Gastrocnemius medialis (tissue), 4 donors: Measurements from ENCODE around the gene TBX20. TPM values are rescaled to one million over a fixed set of nuclear protein-coding genes. Genes with fewer than 3 reads are reported as not detected.
"Not testable (repeated sequence)": the region's sequence is repeated elsewhere in the genome, so short reads cannot be mapped to it uniquely, and the experiment has no call there.

Experiments used
- ATAC-seq, 2 donors: fragments of 150-250 bp; one replicate each; pipeline ENCODE4 v1.9.1; 2016
- DNase-seq, 2 donors: peaks; one replicate each; pipeline ENCODE4 v3.0.0-alpha.2; 2019
- H3K27ac ChIP-seq, 4 donors: fragments of 200-600 bp; sonication (generic); 1 replicate in 1 of 4; 2 replicates in 3 of 4; pipeline ENCODE4 v1.5.1; 2016 to 2018; ENCODE audit warnings: mild to moderate bottlenecking in 2 of 4, moderate library complexity in 1 of 4
- H3K27me3 ChIP-seq, 3 donors: fragments of 200-600 bp; sonication (generic) in 2 of 3; 1 replicate in 1 of 3; 2 replicates in 2 of 3; pipeline versions ENCODE4 v1.5.1 to v1.6.0; 2016 to 2019; ENCODE audit warnings: mild to moderate bottlenecking in 1 of 3, moderate library complexity in 1 of 3
- H3K36me3 ChIP-seq, 2 donors: fragments of 200-600 bp; sonication (generic) in 1 of 2; one replicate each; pipeline ENCODE4 v1.5.1; 2017 to 2018
- H3K4me1 ChIP-seq, 2 donors: fragments of 200-600 bp; sonication (generic) in 1 of 2; one replicate each; pipeline ENCODE4 v1.5.1; 2016 to 2017; ENCODE audit warnings: mild to moderate bottlenecking in 2 of 2
- H3K4me3 ChIP-seq, 4 donors: fragments of 200-600 bp; sonication (generic) in 3 of 4; 1 replicate in 1 of 4; 2 replicates in 3 of 4; pipeline ENCODE4 v1.5.1; 2016 to 2019; ENCODE audit warnings: mild to moderate bottlenecking in 2 of 4
- H3K9me3 ChIP-seq, 3 donors: fragments of 200-600 bp; sonication (generic) in 2 of 3; 1 replicate in 1 of 3; 2 replicates in 2 of 3; pipeline ENCODE4 v1.5.1; 2016 to 2019
- POLR2A ChIP-seq, 2 donors: fragments of 450-650 bp; IDR thresholded peaks; one replicate each; pipeline ENCODE4 v1.6.1; 2017; ENCODE audit warnings: antibody characterized with exemption in 2 of 2, mild to moderate bottlenecking in 2 of 2, moderate library complexity in 2 of 2
- in situ Hi-C, 4 donors: fragments of 200-750 bp; cut with MboI; loops; one replicate each; pipeline versions ENCODE4 v1.15.0 to v1.8.0; 2017; ENCODE audit warnings: low sequenced_read_pairs in 4 of 4
- intact Hi-C: fragments of 100-400 bp; cut with DNase I; formaldehyde crosslinking; loops from one replicate; pipeline ENCODE4 v1.15.1; 2023; ENCODE audit warnings: low total_unique reads
- total RNA-seq, 4 donors: library from RNA; depleted of rRNA; stranded (reverse); fragments of >200 nt; gene quantifications; one replicate each; pipeline versions ENCODE4 v1.1.0 to v1.2.3, GENCODE V29; 2016
- TF ChIP-seq, protein P1 (sequence below), 5 experiments: fragments of 450-650 bp in 3 of 5; fragments of 200-600 bp in 2 of 5; sonication (generic) in 2 of 5; IDR thresholded peaks in 4 of 5; conservative IDR thresholded peaks in 1 of 5; 1 replicate in 4 of 5; 2 replicates in 1 of 5; pipeline ENCODE4 v1.5.1; 2016 to 2019; ENCODE audit warnings: antibody characterized with exemption in 5 of 5, mild to moderate bottlenecking in 3 of 5, moderate library complexity in 3 of 5

TBX20 gene
- total RNA-seq, 4 donors from 2014 or later, result not detected

DNA sequence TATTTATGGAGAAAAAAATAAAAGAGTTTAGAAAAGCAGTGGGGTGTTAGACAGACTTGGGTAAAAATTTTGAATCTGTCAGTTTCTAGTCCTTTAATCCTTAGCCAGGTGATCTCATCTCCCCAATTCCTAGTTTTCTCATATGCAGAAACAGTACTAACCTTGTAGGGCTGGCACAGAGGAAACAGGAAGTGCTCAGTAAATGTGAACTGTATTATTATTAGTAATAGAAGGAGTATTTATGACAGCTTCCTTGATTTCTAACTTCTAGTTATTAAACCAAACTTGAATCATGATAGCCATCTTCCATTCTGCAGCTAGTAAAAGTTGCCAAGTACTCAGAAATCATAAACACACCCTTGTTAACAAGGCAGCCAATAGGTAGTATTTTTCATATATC lies 12.5 kb downstream of the TBX20 start:
- ATAC-seq (no peak), DNase-seq (no peak)
- TF ChIP-seq POLR2A (IDR thresholded peaks at IDR 0.05), result no peak
- TF ChIP-seq, protein P1, sequence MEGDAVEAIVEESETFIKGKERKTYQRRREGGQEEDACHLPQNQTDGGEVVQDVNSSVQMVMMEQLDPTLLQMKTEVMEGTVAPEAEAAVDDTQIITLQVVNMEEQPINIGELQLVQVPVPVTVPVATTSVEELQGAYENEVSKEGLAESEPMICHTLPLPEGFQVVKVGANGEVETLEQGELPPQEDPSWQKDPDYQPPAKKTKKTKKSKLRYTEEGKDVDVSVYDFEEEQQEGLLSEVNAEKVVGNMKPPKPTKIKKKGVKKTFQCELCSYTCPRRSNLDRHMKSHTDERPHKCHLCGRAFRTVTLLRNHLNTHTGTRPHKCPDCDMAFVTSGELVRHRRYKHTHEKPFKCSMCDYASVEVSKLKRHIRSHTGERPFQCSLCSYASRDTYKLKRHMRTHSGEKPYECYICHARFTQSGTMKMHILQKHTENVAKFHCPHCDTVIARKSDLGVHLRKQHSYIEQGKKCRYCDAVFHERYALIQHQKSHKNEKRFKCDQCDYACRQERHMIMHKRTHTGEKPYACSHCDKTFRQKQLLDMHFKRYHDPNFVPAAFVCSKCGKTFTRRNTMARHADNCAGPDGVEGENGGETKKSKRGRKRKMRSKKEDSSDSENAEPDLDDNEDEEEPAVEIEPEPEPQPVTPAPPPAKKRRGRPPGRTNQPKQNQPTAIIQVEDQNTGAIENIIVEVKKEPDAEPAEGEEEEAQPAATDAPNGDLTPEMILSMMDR (IDR thresholded peaks at IDR 0.05 in 4 of 5, conservative IDR thresholded peaks at IDR 0.05 in 1 of 5), result no peak
- in situ Hi-C loops, result no loop called here
- H3K36me3 ChIP-seq, result no peaks in the 10 kb centered on the region
- no peak overlapping the region for H3K4me3 ChIP-seq
- intact Hi-C loops, result no loop called here
- no peak overlapping the region for H3K27ac ChIP-seq
- no peaks in the 10 kb centered on the region for H3K9me3 ChIP-seq
- H3K4me1 ChIP-seq, result no peaks in the 10 kb centered on the region
- peaks cover 0 to 21% (median 16%) of the 10 kb centered on the region in 3 donors for H3K27me3 ChIP-seq

GRCh38 chr7:35241008-35241407 lies 12.9 kb downstream of the TBX20 start:
- H3K9me3 ChIP-seq, H3K36me3 ChIP-seq, ATAC-seq, in situ Hi-C loops, H3K4me1 ChIP-seq, DNase-seq, intact Hi-C loops, H3K4me3 ChIP-seq, H3K27ac ChIP-seq: not testable (repeated sequence)
- peaks cover 0 to 17% (median 13%) of the 10 kb centered on the region in 3 donors for H3K27me3 ChIP-seq

DNA sequence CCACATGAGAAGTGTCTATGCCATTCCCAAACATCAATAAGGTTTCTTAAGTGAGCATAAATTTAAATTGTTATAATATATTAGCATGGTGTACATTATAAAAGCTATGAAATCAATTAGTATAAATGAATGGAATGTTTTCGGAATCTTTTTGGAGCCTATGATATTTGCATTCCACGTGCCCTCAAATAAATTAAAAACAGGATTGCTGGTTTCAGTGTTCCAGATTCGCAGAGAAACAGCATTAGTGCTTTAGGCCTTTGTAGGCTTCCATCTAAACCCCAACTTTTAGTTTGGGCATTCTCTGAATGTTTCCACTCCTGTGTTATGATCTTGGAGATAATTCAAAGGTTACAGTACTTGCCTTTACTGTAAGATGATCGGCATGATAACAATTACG lies 15.4 kb downstream of the TBX20 start:
- H3K9me3 ChIP-seq, DNase-seq, H3K4me1 ChIP-seq, ATAC-seq, in situ Hi-C loops, H3K27ac ChIP-seq, H3K27me3 ChIP-seq, H3K36me3 ChIP-seq, H3K4me3 ChIP-seq, intact Hi-C loops: not testable (repeated sequence)

GRCh38 chr7:35232994-35233393 lies 20.9 kb downstream of the TBX20 start:
- no peaks in the 10 kb centered on the region for H3K36me3 ChIP-seq
- H3K4me3 ChIP-seq, result no peak overlapping the region
- no peaks in the 10 kb centered on the region for H3K27me3 ChIP-seq
- DNase-seq, result no peak
- TF ChIP-seq, protein P1 (IDR thresholded peaks at IDR 0.05 in 4 of 5, conservative IDR thresholded peaks at IDR 0.05 in 1 of 5), result no peak
- no peak for TF ChIP-seq POLR2A (IDR thresholded peaks at IDR 0.05)
- H3K4me1 ChIP-seq, result no peaks in the 10 kb centered on the region
- ATAC-seq, result no peak
- H3K9me3 ChIP-seq, result no peaks in the 10 kb centered on the region
- intact Hi-C loops (no loop called here), in situ Hi-C loops (no loop called here)
- no peak overlapping the region for H3K27ac ChIP-seq

DNA sequence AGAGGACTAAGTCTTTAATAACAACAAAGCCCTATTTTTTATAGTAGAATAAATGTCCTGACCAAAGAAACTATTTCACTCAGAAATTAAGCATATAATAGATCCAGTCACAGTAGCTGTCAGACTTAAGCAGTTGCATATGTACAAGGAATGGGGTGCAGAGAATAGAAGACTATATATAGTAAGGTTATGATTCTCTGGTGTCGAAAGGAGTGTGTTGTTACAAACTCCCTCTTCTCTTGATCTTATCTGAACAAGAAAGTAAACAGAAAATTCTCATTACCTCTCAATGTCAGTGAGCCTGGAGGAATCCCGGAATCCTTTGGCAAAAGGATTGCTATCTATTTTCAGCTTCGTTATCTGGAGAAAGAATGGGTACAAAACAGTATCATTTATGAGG lies 22.7 kb downstream of the TBX20 start:
- intact Hi-C loops, ATAC-seq, H3K4me1 ChIP-seq, H3K36me3 ChIP-seq, H3K27me3 ChIP-seq, H3K27ac ChIP-seq, in situ Hi-C loops, H3K4me3 ChIP-seq, H3K9me3 ChIP-seq, DNase-seq: not testable (repeated sequence)

GRCh38 chr7:35229116-35229780 lies 24.7 kb downstream of the TBX20 start:
- H3K9me3 ChIP-seq, H3K27ac ChIP-seq, H3K4me3 ChIP-seq, H3K36me3 ChIP-seq, intact Hi-C loops, DNase-seq, in situ Hi-C loops, H3K27me3 ChIP-seq, ATAC-seq, H3K4me1 ChIP-seq: not testable (repeated sequence)

- H3K9me3 ChIP-seq, in situ Hi-C loops, H3K27ac ChIP-seq, ATAC-seq, H3K4me1 ChIP-seq, H3K4me3 ChIP-seq, H3K27me3 ChIP-seq, DNase-seq, intact Hi-C loops, H3K36me3 ChIP-seq: not testable (repeated sequence)
Observed at GRCh38 chr7:35228496-35229051, 25.3 kb downstream of the TBX20 start.

GRCh38 chr7:35227438-35227837 lies 26.5 kb downstream of the TBX20 start:
- H3K9me3 ChIP-seq, in situ Hi-C loops, DNase-seq, intact Hi-C loops, ATAC-seq, H3K27ac ChIP-seq, H3K4me3 ChIP-seq, H3K27me3 ChIP-seq, H3K36me3 ChIP-seq, H3K4me1 ChIP-seq: not testable (repeated sequence)

DNA sequence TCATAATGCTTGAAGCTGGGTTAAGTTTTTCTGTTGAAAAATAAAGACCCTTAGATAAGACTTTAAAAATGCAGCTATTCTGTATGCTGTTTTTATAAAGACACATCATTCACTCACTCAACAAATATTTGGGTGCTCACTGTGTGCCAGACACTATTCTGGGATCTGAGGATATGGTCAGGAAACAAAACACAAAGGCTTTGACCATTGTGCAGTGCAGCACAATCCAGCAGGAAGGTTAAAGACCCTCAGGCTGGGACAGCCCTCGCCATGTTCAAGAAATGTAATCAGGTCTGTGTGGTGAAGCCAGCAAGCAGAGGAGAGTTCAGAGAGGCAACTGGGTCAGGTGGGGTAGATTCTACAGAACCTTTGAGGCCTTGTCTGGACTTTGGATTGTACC lies 31.5 kb downstream of the TBX20 start:
- intact Hi-C loops, result not testable (repeated sequence)

GRCh38 chr7:35220176-35220575 lies 33.7 kb downstream of the TBX20 start:
- H3K9me3 ChIP-seq, H3K4me3 ChIP-seq, intact Hi-C loops, H3K27me3 ChIP-seq, H3K4me1 ChIP-seq, DNase-seq, in situ Hi-C loops, ATAC-seq, H3K36me3 ChIP-seq, H3K27ac ChIP-seq: not testable (repeated sequence)

More for the DNA sequence above, 31.5 kb downstream of the TBX20 start:
- H3K4me3 ChIP-seq, H3K9me3 ChIP-seq, H3K4me1 ChIP-seq, ATAC-seq, in situ Hi-C loops, H3K27ac ChIP-seq, H3K36me3 ChIP-seq, DNase-seq, H3K27me3 ChIP-seq: not testable (repeated sequence)
